HG03354 (cell line): ENCODE results near the gene GFM1.

Source experiments
- ATAC-seq: cut with Tn5 transposase; IDR thresholded peaks from one replicate; pipeline ENCODE4 v1.9.1; 2021; ENCODE audit warnings: mild to moderate bottlenecking; ENCODE audit not compliant: unreplicated experiment, poor library complexity, severe bottlenecking

The GFM1 gene

DNA sequence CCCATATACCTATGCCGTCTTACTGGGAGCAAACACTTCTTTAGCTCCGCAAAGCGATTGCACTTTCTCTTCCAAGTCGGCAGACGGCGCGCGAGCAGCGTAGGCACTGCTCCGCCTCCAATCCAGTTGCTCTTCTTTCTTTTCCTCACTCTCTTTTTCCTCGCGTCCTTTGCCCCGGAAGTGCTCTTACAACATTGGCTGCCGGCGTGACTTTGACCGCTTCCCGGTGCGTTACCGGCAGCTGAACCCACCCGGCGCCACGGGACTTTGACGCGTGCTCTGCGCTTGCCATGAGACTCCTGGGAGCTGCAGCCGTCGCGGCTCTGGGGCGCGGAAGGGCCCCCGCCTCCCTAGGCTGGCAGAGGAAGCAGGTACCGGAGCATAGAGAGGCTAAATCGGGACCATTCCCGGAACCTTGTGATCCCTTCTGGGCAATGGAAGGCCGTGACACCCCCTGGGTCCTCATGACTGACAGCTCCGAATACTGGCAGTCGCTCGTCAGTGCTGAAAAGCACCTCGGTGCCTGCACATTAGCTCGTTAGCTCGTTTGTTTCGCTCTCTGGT, at the start of gene GFM1:
GFM1 (plus strand) TSS at position 183 of the 564 bp plus-strand sequence; CDS start at position 291, 108 bp downstream.
- peak; percentile 98 for ATAC-seq

DNA sequence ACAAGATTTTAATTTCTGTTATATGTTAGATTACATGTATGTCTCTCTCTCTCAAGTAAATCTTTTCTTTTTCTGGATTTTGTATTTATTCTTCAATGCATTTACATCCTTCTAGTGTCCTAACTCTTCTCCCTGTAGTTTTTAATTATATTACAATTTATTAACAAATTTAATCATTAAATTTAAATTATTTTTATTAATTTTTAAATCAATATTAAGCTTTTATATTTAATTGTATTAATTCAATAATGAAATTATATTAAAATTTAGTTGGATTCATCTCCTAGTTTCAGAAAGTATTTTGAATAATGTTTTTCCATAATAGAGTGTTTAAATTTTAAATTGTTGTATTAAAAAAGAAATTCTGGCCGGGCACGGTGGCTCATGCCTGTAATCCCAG, 43.5 kb upstream of the GFM1 start:
- no peak for ATAC-seq

DNA sequence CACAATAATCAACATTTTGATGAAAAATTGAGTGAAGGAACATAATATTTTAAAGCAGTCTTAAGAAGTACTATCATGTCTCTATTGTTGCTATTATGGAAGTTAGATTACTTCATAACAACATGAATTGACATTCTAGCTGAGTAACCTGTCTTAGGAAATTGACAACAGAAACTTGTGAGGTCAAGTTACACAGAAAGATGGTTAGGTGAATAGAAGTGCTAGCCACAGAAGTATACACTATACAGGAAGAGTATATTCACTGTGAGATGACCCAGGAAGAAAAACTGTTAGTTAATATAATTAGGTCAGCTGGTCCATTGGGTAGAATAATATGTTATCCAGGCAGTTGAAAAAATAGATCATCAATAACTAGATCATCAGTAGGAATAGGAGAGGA, 42.1 kb upstream of the GFM1 start:
- ATAC-seq, result no peak

- ATAC-seq, result no peak
These were observed 26.1 kb upstream of the GFM1 start for GRCh38 chr3:158617982-158618875.

- ATAC-seq, result no peak
These were observed 18.4 kb upstream of the GFM1 start for GRCh38 chr3:158625881-158626280.

DNA sequence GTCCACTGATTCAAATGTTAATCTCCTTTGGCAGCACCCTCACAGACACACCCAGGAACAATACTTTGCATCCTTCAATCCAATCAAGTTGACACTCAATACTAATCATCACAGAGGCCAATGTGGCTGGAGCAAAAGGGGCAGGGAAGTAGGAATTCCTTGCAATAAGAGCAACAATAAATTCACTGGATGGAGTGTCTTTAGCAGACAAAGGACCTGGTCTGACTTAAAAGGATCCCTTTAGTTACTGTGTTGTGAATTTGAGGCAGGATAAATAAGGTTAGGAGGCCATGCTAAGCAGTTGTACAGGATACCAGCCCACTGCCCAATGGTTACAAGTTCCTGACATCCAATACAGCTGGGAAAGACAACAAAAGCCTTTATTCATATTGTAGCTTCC, 12.3 kb upstream of the GFM1 start:
- no peak for ATAC-seq

GRCh38 chr3:158640646-158641045, 3.7 kb upstream of the GFM1 start:
- no peak for ATAC-seq

DNA sequence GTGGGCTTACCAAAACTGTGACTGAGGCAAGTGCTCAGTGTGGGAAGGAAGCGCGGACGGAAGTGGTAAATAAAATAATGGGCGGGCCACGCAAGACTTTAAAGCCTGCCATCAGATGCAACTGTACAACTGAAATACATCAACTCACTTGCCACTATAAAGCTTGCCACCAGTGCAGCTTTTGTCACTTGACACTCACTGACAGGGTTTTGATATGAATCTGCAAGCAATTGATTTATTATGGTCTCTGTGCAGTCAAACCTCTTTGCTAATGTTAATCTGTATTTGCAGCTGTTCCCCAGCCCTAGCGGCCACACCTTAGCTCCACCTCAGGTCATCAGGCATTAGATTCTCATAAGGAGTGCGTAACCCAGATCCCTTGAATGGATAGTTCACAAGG, 2.3 kb upstream of the GFM1 start:
- no peak for ATAC-seq

DNA sequence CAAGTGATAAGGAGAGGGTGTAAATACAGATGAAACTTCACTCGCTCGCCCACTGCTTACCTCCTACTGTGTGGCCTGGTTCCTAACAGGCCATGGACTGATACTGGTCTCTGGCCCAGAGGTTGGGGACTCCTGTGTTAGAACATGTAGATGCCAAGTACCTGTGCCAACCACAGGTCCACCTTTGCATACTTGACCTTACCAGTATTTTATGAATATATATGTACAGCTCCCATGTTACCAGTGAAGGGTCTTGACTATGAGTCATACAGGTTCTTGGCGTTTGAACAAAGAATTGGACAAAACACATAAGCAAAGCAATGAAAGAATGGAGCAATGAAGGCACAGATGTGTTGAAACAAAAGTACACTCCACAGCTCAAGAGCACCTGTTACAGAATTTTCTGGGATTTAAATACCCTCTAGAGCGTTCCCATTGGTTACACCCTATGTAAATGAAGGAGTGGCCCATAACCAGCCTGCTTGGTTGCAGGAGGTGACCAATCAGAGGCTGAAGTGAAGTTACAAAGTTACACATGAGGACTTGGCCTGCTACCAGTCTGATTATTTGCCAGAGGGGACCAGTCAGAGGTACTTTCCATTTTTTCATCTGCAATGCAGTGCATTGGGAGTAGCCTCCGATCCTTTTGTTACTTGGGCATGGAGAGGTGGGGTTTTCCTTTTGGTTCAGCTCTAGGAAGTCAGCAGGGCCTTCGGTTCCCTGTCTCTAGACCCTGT, 1.7 kb upstream of the GFM1 start:
- ATAC-seq, result no peak

- ATAC-seq, result no peak
These were observed 5.5 kb downstream of the GFM1 start for GRCh38 chr3:158649791-158650190.

GRCh38 chr3:158651192-158651591, 6.9 kb downstream of the GFM1 start:
- ATAC-seq, result no peak

- no peak for ATAC-seq
These were observed 8.1 kb downstream of the GFM1 start for GRCh38 chr3:158652463-158652862.

DNA sequence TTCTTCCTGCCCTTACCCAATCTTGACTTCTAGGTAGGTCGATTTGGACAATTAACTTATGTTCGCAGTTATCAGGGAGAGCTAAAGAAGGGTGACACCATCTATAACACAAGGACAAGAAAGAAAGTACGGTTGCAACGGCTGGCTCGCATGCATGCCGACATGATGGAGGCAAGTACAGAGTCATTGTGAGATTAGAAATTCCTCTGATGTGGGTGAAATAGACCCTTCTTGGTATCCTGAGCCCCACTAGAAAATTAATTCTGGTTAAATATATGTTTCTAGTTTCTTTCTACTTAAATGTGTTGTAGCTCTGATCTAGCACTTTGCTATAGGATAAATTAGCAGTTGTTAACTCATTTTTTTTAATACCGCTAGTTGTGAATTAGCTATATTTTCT, 14.6 kb downstream of the GFM1 start:
- no peak for ATAC-seq

- ATAC-seq, result peak; percentile 98
These were observed 15.3 kb downstream of the GFM1 start for GRCh38 chr3:158659454-158660237.

GRCh38 chr3:158660711-158661110, 16.4 kb downstream of the GFM1 start:
- ATAC-seq, result no peak

DNA sequence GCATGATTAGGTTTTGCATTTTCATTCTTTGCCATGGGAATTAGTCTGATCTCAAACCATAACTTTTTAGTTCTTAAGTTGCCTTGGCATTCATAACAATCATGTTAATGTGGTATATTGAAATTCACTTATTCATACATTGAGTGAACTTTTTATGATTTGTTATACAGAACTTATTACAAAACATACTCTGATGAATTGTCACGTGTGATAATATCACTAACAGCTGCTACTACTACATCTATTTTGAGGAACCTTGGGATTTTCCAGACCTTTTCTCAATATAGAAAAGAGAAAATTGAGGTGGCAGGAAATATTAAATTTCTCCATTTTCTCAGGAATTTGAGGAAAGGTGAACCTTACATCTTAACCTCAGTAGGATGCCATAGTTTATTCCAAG, 18.9 kb downstream of the GFM1 start:
- ATAC-seq, result no peak

- no peak for ATAC-seq
These were observed 19.5 kb downstream of the GFM1 start for GRCh38 chr3:158663832-158664231.

DNA sequence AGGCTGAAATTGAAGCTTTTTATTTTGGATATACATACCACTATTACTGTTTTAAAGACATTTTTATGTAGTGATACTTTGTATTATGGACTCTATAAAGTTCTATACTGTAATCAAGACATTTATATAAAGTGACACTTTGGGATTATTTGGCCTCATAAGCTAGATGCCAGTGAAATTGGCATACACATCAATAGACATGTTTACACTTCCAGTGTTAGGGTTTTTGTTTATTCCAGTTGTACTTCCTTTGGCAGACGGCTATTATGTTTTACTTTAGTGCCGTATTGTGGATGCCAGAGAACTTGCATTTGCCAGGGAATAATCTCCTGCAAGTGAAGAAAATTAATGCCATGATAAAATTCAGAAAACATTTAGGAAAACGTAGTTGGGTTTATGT, 22.1 kb downstream of the GFM1 start:
- ATAC-seq, result no peak

DNA sequence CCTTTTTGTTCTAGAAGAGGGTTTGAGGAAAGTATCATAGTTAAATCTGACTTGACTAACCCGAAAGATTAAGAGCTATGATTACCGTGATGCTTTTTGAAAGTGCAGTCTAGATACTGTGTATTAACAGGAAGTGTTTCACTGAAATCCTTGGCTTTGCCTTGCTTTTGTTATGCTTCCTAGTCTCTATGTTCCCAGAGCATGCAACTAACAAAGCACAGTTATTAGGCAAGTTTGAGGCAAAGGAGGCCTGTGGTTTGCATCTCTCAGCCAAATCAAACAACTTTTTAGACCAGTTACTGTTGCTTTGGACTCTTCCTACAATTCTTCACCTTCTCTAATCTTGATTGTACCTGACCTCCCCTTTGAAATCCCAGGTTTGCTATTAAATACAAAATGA, 24.2 kb downstream of the GFM1 start:
- ATAC-seq, result no peak

DNA sequence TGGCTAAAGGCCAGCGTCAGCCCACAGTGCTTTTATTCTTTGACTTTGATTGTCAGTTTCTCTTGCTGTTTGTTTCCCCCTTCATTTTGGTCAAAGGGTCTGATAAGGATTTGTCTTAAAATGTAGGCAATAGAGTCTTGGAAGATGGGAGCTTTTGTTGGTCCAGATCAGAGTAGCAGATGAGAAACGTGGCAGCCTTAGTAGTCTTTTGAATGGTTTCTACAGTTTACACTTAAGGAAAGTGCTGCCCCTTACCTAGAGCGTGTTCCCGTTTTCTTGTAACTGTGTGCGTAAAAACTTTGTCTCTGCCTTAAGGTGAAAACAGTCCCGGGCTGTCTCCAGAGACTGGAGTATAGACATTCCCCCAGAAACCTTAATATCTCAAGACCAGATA, 27.5 kb downstream of the GFM1 start:
- ATAC-seq, result peak; percentile 2
